22Rv1 (cell line): ENCODE results near the gene ATG7.

Experiments
- H3K27ac ChIP-seq: fragments of 450-650 bp; 2 replicates; pipeline ENCODE4 v1.5.1; 2017
- ZFX ChIP-seq: fragments of 450-650 bp; IDR thresholded peaks from 2 replicates; pipeline ENCODE4 v1.6.1; 2017; ENCODE audit warnings: antibody characterized with exemption, borderline replicate concordance
- TF ChIP-seq, protein P1 (sequence below): fragments of 450-650 bp; IDR thresholded peaks from 2 replicates; pipeline ENCODE4 v1.5.1; 2017; ENCODE audit warnings: mild to moderate bottlenecking

The ATG7 gene

GRCh38 chr3:11543948-11544387 is 271.8 kb downstream of the ATG7 start:
- TF ChIP-seq ZFX, result no peak
- TF ChIP-seq, protein P1, sequence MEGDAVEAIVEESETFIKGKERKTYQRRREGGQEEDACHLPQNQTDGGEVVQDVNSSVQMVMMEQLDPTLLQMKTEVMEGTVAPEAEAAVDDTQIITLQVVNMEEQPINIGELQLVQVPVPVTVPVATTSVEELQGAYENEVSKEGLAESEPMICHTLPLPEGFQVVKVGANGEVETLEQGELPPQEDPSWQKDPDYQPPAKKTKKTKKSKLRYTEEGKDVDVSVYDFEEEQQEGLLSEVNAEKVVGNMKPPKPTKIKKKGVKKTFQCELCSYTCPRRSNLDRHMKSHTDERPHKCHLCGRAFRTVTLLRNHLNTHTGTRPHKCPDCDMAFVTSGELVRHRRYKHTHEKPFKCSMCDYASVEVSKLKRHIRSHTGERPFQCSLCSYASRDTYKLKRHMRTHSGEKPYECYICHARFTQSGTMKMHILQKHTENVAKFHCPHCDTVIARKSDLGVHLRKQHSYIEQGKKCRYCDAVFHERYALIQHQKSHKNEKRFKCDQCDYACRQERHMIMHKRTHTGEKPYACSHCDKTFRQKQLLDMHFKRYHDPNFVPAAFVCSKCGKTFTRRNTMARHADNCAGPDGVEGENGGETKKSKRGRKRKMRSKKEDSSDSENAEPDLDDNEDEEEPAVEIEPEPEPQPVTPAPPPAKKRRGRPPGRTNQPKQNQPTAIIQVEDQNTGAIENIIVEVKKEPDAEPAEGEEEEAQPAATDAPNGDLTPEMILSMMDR, result no peak
- no peak overlapping the region for H3K27ac ChIP-seq

DNA sequence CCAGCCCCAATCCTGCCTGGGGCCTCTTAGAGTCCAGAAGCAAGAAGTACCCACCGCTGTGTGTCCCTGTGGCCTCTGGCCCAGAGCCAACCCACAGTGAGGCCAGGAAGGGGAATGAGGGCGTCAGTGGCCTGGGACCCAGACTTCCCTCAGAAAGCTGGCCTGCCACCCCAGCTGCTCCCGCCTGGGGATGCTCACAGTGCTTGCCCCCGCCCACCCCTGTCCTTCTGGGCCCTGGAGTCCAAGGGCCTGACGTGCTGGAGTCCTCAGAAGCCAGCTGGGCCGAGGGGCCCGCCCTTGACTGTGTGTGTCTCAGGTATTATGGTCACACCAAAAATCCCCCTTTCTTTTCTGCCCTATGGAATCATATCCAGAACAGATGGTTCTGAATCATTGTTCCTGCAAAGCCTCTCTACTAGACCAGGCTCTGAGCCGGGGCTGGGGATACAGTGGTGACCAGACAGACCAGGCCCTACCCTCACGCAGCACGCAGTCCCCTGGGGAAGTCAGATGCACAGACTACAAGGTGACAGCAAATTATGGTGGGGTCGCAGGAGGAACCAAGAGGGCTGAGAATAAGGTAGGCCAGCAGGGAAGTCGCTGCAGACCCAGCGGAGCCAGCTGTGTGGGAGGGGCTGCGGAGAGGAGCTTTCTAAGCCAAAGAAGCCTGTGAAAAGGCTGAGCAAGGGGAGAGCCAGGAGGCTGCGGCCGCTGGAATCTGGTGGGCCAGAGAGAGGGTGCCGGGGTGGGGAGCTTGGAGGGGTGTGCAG is 272.4 kb downstream of the ATG7 start:
- TF ChIP-seq ZFX, result no peak
- TF ChIP-seq, protein P1, result no peak
- no peak overlapping the region for H3K27ac ChIP-seq

DNA sequence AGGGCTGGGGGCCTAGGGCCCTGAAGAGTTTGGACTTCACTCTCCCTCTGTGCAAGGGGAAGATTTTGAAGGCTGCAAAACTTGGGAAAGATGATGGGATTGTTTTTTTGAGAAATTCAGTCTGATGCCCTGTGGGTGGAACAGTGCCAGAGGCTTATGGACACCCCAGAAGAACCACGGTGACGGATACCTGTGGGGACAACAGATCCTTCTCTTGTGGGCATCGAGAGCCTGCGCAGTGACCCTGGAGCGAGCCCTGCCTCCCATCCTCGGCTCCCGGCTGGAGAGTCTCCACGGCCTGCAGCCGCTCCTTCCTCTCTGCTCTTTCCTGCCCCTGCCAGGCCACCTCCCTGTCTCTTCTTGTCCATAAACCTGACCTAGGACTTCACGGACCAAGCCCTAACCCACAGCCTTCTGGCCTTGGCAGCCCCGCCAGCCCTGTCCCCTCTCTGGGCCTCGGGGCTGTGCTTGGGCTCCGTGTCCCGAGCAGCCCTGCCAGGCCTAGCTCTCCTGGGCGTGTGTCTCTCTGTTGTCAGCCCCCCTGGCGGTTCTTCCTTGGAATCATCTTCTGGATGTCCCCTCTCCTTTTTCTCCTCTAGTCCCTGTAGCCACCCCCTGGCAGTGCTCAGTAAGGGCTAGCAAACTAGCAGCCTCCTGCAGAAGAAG is 273.1 kb downstream of the ATG7 start:
- no peak overlapping the region for H3K27ac ChIP-seq
- TF ChIP-seq, protein P1, result no peak
- no peak for TF ChIP-seq ZFX

DNA sequence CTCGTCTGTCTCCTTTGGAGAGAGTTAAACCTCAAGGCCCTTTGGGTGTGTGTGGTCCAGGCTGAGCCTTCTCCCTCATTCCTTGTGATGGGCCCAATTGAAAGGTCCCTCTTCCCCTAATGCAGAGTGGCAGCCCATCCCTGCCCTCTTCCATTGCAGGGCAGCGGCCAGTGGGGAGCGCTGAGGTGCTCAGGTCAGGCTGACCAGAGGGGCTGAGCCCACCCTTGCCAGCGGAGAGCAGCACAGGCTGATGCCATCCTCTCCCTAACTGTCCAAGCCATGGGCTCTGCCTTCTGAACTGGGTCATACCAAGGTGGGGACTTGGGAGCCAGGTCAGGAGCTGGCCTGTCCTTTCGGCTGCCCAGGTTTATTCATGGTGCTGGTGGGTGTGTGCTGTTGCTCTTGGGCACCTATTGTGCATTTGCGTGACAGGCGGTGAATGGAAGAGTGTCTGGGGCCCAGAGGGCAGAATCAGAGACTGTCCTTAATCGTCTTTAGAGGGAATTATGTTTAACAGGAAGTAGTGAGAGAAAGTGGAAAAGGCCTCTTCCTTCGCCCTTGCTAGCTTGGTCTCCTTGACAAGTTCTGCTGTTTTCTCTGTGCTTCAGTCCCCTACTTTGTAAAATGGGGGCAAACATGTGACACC is 274.6 kb downstream of the ATG7 start:
- H3K27ac ChIP-seq, result no peak overlapping the region
- no peak for TF ChIP-seq ZFX
- TF ChIP-seq, protein P1, result no peak

DNA sequence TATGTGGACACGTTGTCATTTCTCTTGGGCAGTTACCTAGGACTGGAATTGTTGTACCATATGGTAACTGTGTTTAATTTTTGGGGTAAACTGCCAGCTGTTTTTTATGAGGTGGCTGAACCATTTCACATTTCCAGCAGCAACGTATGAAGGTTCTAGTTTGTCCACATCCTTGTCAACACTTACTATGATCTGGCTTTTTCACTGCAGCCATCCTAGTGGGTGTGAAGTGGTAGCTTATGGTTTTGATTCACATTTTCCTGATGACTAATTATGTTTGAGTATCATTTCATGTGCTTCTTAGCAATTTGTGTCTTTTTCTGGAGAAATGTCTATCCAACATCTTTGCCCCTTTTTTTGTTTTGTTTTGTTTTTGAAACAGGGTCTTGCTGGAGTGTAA is 275.3 kb downstream of the ATG7 start:
- no peak overlapping the region for H3K27ac ChIP-seq
- no peak for TF ChIP-seq ZFX
- TF ChIP-seq, protein P1, result no peak

DNA sequence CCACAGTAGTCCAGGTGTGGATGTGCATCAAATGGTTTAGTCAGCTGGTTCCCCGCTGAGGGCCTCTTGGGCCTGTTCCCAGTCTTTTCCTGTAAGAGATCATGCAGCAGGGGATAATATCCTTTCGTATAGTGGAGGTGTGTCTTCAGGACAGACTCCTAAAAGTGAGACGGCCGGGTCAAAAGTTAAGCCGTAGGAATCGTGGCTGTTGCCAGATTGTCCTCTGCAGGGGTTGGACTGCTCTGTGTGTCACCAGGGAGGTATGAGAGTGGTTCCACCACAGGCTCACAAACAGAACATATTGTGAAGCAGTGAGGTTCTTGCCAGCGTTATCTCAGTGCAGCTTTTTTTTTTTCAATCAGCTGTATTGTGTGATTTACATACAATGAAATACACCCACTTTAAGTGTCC is 276.5 kb downstream of the ATG7 start:
- TF ChIP-seq, protein P1, result no peak
- TF ChIP-seq ZFX, result no peak
- no peak overlapping the region for H3K27ac ChIP-seq
